HEK293T (cell line): Measurements from ENCODE around the gene ASCL3.
A peak's percentile ranks its signal among the peaks of the same experiment; 100 is the strongest.

Experiments
- CTCF ChIA-PET: fragments of 350-600 bp; formaldehyde crosslinking; extraction: SDS; loops from one replicate; lab custom pipeline; 2021; ENCODE audit warnings: antibody characterized with exemption, inconsistent platforms; lab: Yijun Ruan, JAX
- POLR2A ChIA-PET: fragments of 350-600 bp; formaldehyde crosslinking; extraction: SDS; loops from one replicate; lab custom pipeline; 2020; ENCODE audit warnings: antibody characterized with exemption, inconsistent platforms; lab: Yijun Ruan, JAX
- DNase-seq: peaks from one replicate; pipeline ENCODE4 v3.0.0; 2012; ENCODE audit warnings: mixed read lengths; ENCODE audit errors: extremely low spot score
- ARNT ChIP-seq: fragments of 450-650 bp; IDR thresholded peaks from 2 replicates; pipeline ENCODE4 v1.6.1; 2017; ENCODE audit warnings: mild to moderate bottlenecking
- BHLHE40 ChIP-seq: fragments of 450-650 bp; IDR thresholded peaks from 2 replicates; pipeline ENCODE4 v1.6.1; 2016; ENCODE audit warnings: mild to moderate bottlenecking, moderate library complexity, borderline replicate concordance
- CTBP1 ChIP-seq: fragments of 450-650 bp; IDR thresholded peaks from 2 replicates; pipeline ENCODE4 v1.6.1; 2016; ENCODE audit warnings: borderline replicate concordance
- ELF4 ChIP-seq: fragments of 450-650 bp; IDR thresholded peaks from 2 replicates; pipeline ENCODE4 v1.6.1; 2017; ENCODE audit warnings: antibody characterized with exemption
- FOXA1 ChIP-seq: fragments of 450-650 bp; IDR thresholded peaks from 2 replicates; pipeline ENCODE4 v1.6.1; 2016; ENCODE audit warnings: mild to moderate bottlenecking
- FOXK2 ChIP-seq: fragments of 450-650 bp; IDR thresholded peaks from 2 replicates; pipeline ENCODE4 v1.6.1; 2016; ENCODE audit warnings: mild to moderate bottlenecking
- FOXM1 ChIP-seq: fragments of 450-650 bp; IDR thresholded peaks from 2 replicates; pipeline ENCODE4 v1.6.1; 2017; ENCODE audit warnings: mild to moderate bottlenecking, borderline replicate concordance
- HDGF ChIP-seq: fragments of 450-650 bp; IDR thresholded peaks from 2 replicates; pipeline ENCODE4 v1.6.1; 2017; ENCODE audit warnings: antibody characterized with exemption, borderline replicate concordance
- L3MBTL2 ChIP-seq: fragments of 450-650 bp; conservative IDR thresholded peaks from 2 replicates; pipeline ENCODE4 v1.6.1; 2016; ENCODE audit warnings: mild to moderate bottlenecking
- LEF1 ChIP-seq: fragments of 450-650 bp; IDR thresholded peaks from 2 replicates; pipeline ENCODE4 v1.6.1; 2017; ENCODE audit warnings: mild to moderate bottlenecking, borderline replicate concordance
- NFRKB ChIP-seq: fragments of 450-650 bp; IDR thresholded peaks from 2 replicates; pipeline ENCODE4 v1.6.1; 2016; ENCODE audit warnings: mild to moderate bottlenecking, moderate library complexity
- SP1 ChIP-seq: fragments of 450-650 bp; IDR thresholded peaks from 2 replicates; pipeline ENCODE4 v1.6.1; 2017
- SUZ12 ChIP-seq: fragments of 450-650 bp; IDR thresholded peaks from 2 replicates; pipeline ENCODE4 v1.6.1; 2016; ENCODE audit warnings: mild to moderate bottlenecking
- TARDBP ChIP-seq: fragments of 450-650 bp; IDR thresholded peaks from 2 replicates; pipeline ENCODE4 v1.6.1; 2016
- ZNF384 ChIP-seq: fragments of 450-650 bp; IDR thresholded peaks from 2 replicates; pipeline ENCODE4 v1.6.1; 2016
- TF ChIP-seq, protein P1 (sequence below): fragments of 450-650 bp; IDR thresholded peaks from 2 replicates; pipeline ENCODE4 v1.6.1; 2016

Gene ASCL3

DNA sequence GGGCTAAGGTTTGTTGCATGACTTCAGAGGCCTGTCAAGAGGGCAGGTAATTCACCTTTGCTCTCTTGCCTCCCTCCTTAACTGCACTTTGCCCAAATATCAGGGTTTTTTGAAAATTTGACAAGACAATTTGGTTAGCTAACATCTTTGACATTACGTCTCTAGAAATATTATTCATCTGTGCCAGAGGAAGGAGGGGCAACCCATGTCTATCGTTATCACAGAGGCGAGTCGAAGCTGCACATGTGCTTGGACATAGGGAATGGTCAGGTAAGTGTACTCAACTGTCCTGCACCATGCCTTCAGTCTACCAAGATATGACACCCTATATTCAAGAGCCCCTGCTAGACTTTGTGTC, 28.2 kb downstream of the ASCL3 start:
- ChIA-PET POLR2A (no interaction called here), CTCF (interaction anchor here (1.4 to 2.6 kb wide), 2 partner anchors 19 to 45 kb away, joined by 3 to 11 read pairs; no protein-coding TSS in a partner anchor)

DNA sequence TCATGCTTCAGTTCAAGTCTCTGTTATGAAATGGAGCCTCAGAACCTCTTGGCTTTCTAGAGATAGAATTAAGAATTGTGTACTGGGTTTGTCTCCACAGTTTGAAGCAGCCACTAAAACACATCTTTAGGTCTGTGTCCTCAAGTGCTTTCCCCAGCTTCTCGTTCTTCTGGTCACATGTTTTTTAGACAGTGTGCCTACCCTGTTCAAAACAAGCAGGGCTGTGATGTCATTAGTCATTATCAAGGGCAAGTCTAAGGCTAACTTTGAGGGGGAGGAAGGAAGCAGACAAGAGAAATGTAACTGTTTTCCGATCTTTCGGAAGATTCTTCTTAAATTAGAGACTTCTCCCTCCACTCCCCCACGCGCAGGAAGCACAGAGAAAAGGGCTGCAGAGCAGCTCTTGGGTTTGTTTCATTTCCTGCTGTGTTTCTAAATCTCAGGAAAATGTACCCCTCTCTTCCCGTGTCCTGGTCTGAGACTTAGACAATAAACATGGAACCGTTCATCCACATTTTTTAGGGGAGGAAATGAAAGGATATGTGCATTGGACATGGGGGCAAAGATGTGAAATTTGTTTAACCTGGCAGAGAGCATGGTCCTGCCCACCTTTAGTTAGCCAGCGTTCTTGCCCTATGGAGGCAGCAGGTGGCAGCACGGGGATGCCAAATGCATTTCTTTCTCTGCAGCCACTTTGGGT, 28.7 kb downstream of the ASCL3 start:
- CTCF ChIA-PET = interaction anchor here (0.9 to 2.6 kb wide), 4 partner anchors 20 to 224 kb away, joined by 3 to 11 read pairs (median 4); no protein-coding TSS in a partner anchor
- peak; percentile 32 for DNase-seq
- POLR2A ChIA-PET = no interaction called here
- no peak for TF ChIP-seq TARDBP
- TF ChIP-seq HDGF = no peak
- TF ChIP-seq CTBP1 = no peak
- TF ChIP-seq L3MBTL2 = no peak
- no peak for TF ChIP-seq FOXA1
- no peak for TF ChIP-seq FOXM1
- no peak for TF ChIP-seq BHLHE40
- no peak for TF ChIP-seq SUZ12
- TF ChIP-seq FOXK2 = no peak
- no peak for TF ChIP-seq ARNT
- TF ChIP-seq, protein P1, sequence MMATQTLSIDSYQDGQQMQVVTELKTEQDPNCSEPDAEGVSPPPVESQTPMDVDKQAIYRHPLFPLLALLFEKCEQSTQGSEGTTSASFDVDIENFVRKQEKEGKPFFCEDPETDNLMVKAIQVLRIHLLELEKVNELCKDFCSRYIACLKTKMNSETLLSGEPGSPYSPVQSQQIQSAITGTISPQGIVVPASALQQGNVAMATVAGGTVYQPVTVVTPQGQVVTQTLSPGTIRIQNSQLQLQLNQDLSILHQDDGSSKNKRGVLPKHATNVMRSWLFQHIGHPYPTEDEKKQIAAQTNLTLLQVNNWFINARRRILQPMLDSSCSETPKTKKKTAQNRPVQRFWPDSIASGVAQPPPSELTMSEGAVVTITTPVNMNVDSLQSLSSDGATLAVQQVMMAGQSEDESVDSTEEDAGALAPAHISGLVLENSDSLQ = no peak
- no peak for TF ChIP-seq LEF1
- TF ChIP-seq ZNF384 = no peak
- no peak for TF ChIP-seq ELF4
- TF ChIP-seq SP1 = no peak
- TF ChIP-seq NFRKB = no peak

More for the DNA sequence above, 28.2 kb downstream of the ASCL3 start:
- DNase-seq = no peak
- no peak for TF ChIP-seq CTBP1
- TF ChIP-seq ARNT = no peak
- no peak for TF ChIP-seq HDGF
- TF ChIP-seq L3MBTL2 = no peak
- no peak for TF ChIP-seq FOXM1
- no peak for TF ChIP-seq SUZ12
- no peak for TF ChIP-seq SP1
- no peak for TF ChIP-seq ZNF384
- no peak for TF ChIP-seq TARDBP
- TF ChIP-seq FOXK2 = no peak
- no peak for TF ChIP-seq NFRKB
- no peak for TF ChIP-seq BHLHE40
- TF ChIP-seq ELF4 = no peak
- no peak for TF ChIP-seq FOXA1

DNA sequence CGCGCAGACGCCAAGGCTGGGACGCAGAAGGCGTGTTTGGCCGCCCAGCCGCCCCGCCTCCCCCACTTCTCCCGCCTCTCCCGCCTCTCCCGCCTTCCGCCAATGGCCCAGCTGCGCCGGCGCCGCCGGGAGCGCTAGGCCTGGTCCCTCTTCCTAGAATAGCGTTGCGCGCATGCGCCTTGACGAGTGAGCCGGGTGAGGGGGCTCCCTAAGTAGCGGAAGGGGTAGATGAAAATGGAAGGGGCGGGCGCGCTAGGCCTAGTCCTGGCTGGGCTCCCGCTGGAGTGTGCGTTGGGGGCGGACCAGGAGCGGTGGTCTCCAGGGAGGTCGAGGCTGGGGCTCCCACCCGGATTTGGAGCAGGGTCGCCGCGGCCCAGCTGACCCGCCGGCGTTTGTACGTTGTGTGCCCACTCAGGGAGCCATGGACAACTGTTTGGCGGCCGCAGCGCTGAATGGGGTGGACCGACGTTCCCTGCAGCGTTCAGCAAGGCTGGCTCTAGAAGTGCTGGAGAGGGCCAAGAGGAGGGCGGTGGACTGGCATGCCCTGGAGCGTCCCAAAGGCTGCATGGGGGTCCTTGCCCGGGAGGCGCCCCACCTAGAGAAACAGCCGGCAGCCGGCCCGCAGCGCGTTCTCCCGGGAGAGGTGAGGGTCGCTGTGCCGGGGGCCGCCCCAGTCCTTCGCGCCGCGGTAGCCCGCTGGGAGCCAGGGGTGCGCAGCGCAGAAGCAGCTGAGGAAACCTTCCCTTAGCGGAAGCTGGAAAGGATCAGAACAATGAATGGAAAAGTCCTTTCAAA, 31.6 kb downstream of the ASCL3 start, which contains the start of gene AKIP1:
Gene AKIP1, plus strand, starts transcription at position 161 of the 795 bp plus-strand sequence. Its CDS starts 261 bp downstream, at position 422.
- ChIA-PET CTCF (interaction anchor here (0.7 kb wide), 1 partner anchor 1968 kb away, joined by 5 read pairs; no protein-coding TSS in a partner anchor), POLR2A (interaction anchor here (0.7 to 2.3 kb wide), 11 partner anchors 28 to 223 kb away, joined by 3 to 11 read pairs (median 4); partner anchors contain the start of gene TMEM9B)
- DNase-seq = peak; percentile 95
- no peak for TF ChIP-seq ELF4
- no peak for TF ChIP-seq BHLHE40

DNA sequence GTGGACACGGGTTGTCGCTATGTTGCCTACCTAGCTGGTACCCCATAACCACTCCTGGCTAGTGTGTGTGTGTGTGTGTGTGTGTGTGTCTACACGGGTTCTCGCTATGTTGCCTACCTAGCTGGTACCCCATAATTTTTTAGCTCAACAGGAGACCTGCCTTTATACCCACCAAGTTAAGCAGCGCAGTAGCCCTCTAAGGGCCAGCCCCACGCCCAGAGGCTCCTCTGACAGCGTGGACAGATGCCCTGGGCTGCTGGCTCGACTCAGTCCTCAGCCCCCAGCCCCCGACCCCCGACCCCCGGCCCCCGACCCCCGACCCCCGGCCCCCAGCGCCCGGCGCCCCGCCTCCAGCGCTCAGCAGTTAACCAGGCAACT, 32.2 kb downstream of the ASCL3 start:
- DNase-seq = no peak
- ChIA-PET CTCF (interaction anchor here (0.7 kb wide), 1 partner anchor 49 kb away, joined by 3 read pairs; no protein-coding TSS in a partner anchor), POLR2A (interaction anchor here (0.7 to 2.3 kb wide), 10 partner anchors 29 to 228 kb away, joined by 3 to 11 read pairs (median 4); partner anchors contain the start of genes RPL27A, TMEM9B and TRIM66)
- no peak for TF ChIP-seq NFRKB
- TF ChIP-seq CTBP1 = no peak
- no peak for TF ChIP-seq LEF1
- no peak for TF ChIP-seq BHLHE40
- TF ChIP-seq ZNF384 = no peak
- no peak for TF ChIP-seq FOXK2
- no peak for TF ChIP-seq HDGF
- TF ChIP-seq ELF4 = no peak
- no peak for TF ChIP-seq SP1
- TF ChIP-seq FOXA1 = no peak

DNA sequence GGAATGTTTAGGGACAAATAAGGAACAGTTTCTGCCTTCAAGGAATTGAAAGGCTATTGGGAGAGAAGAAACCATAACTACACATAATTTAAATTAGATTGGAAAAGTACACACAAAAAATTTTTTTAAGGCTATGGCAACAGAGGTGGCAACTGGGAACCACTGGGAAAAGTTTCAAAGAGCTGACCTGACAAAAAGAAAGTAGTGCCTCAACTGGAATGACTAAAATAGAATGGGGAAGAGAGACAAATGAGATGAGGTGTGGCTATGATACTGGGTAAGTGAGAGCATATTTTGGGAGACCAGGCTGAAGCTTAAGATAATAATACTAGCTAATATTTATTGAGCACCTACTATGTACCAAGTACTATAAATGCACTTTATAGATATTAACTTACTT, 34.7 kb downstream of the ASCL3 start:
- CTCF ChIA-PET = no interaction called here
- DNase-seq = no peak

More for the DNA sequence above, 34.7 kb downstream of the ASCL3 start:
- TF ChIP-seq, protein P1 = no peak
- TF ChIP-seq SUZ12 (no peak), HDGF (no peak), FOXM1 (no peak), FOXA1 (no peak), ARNT (no peak), CTBP1 (no peak), LEF1 (no peak), L3MBTL2 (no peak), SP1 (no peak), NFRKB (no peak)
- POLR2A ChIA-PET = interaction anchor here (1.2 to 1.8 kb wide), 5 partner anchors 28 to 226 kb away, joined by 3 to 7 read pairs (median 4); partner anchors contain the start of genes RPL27A, TMEM9B and TRIM66
